Stimulated activated naive CD4-positive, alpha-beta T cell treated with Interleukin-2 at 50 U/mL for 16 hours (primary cell): ENCODE data around the gene VSTM2L.

Source experiments
- DNase-seq: peaks from one replicate; lab custom pipeline; 2025; lab: John Stamatoyannopoulos, UW

Gene VSTM2L

DNA sequence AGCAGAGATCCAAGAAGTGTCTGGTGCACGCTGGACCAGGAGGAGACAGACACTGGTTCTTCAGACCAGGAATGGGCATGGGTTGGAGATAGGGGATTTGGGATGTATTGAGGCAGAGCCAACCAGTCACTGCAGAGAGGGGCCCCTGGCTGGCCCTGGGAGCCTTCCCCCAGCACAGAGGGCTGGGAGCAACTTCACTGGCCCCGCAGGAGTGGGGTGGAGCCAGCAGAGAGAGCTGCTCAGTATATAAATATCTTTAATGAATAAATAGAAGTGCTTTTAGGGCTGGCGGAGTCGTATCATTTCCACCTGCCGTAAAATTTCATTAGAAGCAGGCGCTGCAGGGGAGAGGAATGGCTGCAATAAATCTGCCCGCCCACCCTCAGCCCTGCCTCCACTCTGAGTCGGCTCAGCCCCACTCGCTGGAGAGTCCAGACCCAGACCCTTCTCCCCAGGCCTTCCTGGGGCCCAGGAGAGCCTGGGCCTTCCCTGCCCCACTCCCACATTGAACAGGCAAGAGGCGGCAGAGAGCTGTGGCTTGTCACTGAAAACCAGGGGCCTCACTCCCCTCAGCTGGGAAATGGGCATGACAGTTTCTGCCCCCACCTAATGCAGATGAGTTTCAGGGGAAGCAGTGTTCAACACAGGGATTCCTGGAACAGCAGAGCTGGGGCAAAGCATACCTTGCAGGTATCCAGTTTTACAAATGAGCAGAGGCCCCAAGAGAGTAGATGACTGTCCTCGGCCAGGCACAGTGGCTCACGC, 23.9 kb upstream of the VSTM2L start:
- no peak for DNase-seq

DNA sequence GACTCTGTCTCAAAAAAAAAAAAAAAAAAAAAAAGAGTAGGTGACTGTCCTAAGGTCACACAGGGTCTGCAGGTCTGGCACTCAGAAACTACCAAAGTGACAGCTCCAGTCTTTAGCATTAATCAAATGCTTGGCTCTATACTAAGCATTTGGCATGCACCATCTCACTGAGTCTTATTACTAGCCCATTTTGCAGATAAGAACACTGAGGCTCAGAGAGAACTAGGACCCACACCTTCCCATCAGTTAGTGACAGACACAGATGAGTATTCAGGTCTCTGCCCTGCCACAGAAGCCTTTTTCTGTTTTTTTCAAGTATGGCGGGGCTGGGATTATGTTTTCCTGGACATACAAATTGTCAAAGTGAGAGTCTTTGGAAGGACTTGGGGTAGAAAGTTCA, 23.1 kb upstream of the VSTM2L start:
- DNase-seq = no peak

DNA sequence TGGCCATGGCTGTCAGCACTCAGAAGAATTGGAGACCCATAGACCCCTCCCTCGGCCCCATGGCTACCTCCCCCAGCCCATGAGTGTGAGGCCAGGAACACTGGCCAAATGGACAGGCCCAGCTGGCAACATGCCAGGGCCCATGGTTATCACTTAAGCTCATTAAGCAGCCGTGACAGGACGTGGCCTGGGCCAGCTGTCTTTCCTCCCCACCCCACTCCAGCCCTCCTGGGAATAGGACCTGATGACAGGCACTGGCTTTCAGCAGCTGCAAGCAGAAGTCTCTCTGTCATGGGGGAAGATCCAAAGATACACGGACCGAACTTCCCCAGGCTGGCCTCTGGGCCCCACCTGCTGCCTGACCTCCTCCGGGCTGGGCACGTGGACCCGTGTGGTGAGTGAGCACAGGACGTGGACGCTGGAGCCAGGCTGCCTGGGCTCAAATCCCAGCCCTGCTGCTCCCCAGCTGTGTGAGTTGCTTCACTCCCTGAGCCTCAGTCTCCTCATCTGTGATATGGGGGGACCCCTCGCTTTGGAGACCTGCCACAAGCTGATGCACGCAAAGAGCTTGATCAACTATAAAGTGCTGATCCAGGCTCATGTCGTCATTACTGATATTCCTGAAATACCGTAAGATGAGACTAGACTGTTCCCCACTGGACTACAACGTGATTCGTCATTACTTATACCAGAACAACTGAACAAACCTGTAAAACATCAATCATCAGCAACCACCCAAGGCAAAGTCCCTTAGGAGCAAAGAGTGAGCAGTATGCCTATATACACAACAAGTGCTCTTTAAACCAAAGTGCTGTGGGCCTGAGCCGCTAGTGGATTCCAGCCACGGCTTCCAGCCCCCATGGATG, 22.0 kb upstream of the VSTM2L start:
- no peak for DNase-seq

DNA sequence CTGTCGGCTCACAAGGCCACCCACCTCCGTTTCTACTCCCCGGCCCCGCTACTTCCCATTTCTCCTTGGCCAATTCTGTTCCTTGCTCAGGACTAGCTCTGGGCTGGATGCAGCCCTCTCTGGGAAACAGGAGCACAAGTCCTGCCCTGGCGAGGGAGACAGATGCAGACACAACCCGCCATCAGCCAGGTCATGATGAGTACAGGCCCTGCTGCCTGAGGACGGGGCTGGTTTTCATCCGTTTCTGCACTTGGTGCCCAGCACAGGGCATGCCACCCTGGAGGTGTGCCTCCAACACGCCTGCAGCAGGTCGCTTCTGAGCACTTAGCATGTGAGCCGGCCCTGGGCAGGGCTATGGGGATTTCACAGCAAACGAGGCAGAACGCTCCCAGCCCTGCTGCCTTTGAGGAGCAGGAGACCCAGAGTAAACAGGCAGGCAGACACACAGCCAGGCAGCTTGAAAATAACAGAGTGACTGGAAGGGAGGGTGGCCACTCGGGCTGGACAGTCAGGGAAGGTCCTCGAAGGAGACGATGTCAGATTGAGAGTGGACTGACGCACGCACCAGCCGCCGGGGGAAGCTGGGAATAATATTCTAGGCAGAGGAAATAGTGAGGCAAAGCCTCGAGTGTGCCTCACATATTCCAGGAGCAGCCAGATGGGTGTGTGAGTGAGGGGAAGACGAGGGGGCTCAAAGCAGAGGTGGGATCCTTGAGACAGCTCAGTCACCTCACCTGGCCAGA, 21.2 kb upstream of the VSTM2L start:
- DNase-seq = no peak

DNA sequence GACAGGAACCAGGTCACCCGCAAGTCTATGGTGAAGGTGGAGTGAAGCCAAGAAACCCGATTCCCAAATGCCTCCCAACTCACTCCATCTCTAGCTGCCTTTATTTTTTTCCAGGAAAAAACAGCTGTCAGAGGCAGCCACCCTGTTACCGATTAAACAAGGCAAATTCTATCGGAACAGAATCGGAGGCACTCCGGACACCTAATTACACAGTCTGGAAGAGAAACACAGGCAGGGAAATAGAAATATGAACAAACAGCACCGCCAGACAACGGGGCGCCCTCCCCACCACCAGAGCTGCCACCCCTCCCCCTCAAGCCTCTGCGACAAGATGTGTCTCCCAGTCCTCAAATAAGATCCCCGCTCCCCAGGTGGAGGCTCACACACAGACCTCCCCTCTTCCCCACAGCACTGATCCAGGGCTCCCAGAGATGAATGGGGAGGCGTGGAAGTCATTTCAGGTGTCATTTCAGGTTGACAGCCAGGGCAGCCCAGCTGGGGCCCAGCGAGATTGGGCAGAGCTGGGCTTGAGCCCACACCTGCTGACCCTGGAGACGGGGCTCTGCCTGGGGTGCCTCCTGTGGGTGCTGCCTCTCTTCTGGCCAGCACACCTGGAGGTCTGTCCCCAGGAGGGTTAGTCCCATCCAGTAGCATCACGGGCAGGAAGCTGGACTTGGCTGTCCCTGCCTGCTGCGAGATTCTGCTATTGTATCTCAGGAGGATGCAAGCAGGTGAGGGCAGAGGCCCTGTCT, 19.8 kb upstream of the VSTM2L start:
- no peak for DNase-seq

DNA sequence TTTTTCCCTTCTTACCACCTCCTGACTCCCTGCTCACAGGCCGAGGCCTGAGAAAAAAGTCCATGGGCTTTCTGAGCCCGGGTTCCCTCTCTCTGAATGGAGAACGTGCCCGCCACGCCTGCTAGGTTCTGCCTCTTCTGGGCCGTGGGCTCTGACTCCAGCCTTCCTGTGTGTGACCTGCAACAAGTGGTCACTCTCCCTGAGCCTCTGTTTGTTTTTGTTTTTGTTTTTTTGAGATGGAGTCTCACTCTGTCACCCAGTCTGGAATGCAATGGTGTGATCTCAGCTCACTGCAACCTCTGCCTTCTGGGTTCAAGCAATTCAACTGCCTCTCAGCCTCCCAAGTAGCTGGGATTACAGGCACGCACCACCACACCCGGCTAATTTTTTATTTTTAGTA, 17.9 kb upstream of the VSTM2L start:
- no peak for DNase-seq

- DNase-seq = no peak
Measured at GRCh38 chr20:37885593-37886503, 17.1 kb upstream of the VSTM2L start.

DNA sequence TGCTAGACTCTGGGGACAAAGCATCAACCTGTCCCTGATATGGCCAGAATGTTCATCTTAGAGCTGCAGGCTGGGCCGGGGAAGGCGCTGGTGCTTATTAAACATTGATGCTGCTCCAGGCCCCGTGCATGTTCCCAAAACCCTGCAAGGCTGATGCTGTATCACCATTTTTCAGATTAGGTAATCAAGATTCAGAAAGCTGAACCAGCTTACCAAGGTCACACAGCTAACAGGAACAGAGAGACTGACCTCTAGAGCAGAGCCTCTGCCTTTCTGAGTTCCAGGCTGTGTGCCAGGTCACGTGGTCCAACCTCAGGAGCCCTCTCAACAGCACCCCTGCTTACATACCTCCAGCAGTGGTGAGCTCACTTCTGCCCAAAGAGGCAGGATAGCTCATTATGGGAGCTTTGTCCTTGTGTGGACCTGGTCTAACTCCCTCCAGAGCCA, 16.1 kb upstream of the VSTM2L start:
- DNase-seq = no peak

GRCh38 chr20:37888641-37889040, 14.3 kb upstream of the VSTM2L start:
- DNase-seq = no peak

DNA sequence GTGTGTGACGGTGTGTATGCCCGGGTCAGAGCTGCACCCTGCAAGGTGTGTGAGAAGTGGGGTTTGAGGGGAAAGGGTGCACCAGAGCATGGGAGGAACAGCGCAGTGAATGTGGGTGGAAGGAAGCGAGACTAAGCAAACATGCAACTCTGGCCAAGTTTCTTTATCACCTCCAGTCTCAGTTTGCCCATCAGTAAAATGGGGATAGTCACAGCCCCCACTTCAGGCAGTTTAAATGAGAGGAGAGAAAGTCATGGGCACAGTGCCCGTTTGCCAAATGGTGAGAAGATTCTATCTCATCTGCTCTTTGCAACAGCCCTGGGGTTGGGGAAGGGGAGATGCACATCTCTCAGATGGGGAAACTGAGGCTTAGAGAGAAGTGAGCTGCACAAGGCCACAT, 12.8 kb upstream of the VSTM2L start:
- DNase-seq = no peak

- DNase-seq = no peak
Measured at GRCh38 chr20:37890643-37891042, 12.3 kb upstream of the VSTM2L start.

DNA sequence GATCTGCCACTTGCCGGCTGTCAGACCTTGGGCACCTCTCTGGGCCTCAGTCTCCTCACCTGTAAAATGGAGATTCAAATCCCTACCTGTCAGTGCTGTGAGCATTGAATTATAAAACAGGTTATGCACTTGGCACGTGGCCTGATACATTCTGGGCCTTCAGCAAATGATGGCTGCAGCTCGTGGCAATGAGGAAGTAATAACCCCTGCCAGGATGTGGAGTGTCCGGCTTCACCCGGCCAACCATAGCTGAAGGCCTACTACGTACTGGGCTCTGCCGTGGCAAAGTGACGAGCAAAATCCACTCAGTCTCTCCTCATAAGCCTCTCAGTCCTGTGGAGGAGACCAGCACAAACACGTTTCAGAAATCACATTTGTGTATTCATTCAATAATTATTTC, 10.9 kb upstream of the VSTM2L start:
- DNase-seq = no peak

- DNase-seq = no peak
Measured at GRCh38 chr20:37893566-37894241, 9.2 kb upstream of the VSTM2L start.

- DNase-seq = no peak
Measured at GRCh38 chr20:37894454-37894853, 8.5 kb upstream of the VSTM2L start.

- DNase-seq = no peak
Measured at GRCh38 chr20:37895166-37895565, 7.8 kb upstream of the VSTM2L start.

DNA sequence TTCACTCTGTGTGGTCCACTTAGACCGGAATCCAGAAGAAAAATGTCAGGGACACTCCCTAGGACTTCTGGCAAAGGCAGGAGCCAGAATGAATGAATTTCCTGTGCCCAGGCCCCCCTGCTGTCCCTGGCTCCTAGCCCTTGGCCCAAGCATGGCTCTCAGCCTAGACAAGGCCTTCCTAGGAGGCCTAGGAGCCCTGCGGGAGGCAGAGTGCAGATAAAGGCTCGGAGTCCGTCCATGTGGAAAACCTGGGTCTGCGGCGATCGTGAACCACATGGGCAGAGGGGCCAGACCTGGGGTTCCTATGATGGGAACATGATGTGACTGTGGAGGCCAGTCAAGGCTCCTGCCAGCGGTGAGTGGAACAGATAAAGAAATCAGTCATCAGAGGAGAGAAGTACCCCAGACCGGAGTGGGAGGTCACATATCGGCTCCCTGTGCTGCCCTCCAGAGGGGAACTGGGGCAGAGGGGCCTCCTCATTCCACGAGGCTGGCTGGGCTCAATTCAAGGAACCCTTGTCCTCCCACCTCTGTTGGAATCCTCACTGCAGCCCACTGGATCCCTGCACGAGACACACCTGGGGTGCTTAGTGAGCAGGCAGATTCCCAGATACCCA, 5.9 kb upstream of the VSTM2L start:
- DNase-seq = no peak

DNA sequence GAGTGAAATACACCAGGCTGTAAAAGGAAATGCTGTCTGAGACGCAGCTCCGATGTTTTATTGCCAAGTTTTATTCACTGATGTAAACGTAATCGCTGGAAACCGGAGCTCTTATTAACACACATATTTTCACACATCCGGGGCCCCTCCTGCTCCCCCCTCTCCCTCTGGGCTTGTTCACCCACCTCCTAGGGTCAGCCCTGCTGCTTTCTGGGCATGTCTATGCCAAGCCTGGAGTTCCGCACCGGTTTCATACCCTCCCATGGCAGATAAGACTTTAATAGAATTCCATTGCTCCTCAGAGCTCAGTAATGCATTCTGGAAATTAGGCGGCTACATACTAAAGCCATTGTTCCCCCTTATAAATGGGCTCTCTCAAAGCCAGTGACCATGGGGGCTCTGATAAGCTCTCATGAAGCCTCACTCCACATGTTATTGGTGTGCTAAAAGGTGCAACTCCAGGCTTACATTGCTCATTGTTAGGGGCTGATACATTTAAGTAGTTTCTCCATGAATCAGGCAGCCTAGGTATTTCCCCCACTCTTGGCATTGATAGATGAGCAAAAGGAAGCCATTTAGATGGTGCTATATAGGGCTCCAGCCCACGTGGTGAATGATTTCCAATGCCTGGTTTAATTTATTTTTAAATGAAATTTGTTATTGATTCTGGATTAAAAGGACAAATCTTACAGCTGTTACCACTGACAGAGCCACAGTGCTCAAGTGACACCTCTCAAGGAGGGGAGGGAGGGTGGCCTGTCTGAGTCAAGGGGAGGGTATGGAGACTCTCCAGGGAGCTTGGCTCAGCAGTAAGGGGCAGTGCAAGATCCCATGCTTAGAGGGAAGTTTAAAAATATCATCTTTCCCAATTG, 4.5 kb upstream of the VSTM2L start:
- DNase-seq = no peak

DNA sequence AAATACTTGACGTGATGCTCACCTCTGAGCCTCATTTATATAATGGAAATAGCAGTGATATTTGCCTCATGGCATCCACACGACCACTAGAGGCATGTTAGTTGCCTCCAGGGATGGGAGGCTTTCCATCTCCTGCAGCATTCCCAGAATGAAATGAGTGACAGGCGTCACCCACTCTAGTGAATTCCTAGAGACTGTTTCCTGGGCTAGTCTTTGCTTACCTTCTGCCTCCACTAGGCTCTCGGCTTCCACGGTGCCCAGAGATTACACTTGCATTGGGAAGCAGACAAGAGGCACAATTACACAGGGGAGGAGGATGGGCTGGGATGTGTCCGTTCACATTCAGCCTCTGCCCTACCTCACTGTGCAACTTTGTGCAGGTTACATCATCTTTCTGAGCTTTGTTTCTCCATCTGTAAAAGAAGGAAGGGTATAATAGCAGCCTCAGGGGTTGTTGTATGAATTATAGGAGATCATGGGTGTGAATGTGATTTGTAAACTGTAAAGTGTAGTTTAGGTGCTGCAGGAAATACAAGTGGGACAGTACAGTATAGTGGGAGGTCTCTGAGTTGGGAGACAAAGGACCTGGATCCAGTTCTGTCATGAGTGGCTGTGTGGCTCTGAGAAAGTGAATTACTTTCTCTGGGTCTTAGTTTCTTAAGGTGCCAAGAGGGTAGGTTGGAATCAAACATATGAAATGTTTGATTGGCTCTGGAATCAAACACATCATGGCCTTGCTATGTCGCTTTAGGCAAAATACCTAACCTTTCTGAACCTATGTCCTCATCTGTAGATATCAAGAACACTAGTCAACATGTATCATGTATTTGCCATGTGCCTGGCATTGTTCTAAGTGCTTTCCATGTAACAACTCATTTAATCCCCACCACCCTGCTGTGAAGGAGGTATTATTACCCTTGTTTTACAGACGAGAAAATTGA, 3.6 kb upstream of the VSTM2L start:
- DNase-seq = no peak
